GM18519 (cell line): ENCODE data around the gene DGAT2.

ENCODE experiments used
- ATAC-seq: cut with Tn5 transposase; IDR thresholded peaks from one replicate; pipeline ENCODE4 v1.9.1; 2021; ENCODE audit warnings: mild to moderate bottlenecking, moderate library complexity; ENCODE audit not compliant: unreplicated experiment, low FRiP score

The DGAT2 gene

DNA sequence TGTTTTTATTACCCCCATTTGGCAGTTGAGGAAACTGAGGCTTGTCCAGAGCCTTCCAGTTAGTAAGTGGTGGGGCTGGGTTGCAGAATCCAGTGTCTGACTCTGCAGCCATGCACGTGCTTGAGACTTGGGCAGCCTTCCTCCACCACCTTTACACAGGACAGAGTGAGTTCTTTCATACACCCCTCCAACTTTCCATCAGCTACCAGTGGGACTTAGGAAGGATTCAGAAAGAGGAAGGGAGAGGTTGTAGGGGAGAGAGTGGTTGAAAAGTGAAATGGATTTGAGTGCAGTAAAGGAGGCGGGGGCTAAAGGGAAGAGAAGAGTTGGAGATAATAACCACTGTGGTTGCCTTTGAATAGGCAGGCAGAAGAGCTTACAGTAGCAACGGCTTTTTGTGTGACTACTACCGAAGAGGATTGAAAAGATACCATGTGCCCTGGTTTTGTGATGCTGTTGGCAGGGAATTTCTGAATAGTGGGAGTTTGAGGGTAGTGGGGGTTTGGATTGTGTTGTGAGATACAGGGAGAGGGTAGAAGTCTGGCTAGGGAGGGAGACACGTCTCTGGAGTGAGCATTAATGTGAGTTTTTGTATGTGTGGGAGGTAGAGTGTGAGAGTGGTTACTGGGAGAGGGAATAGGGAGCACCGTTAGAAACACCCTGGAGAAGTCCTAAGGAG lies 48.1 kb downstream of the DGAT2 start:
- ATAC-seq: no peak

- ATAC-seq: no peak
Measured at GRCh38 chr11:75820645-75821044, 52.1 kb downstream of the DGAT2 start.

DNA sequence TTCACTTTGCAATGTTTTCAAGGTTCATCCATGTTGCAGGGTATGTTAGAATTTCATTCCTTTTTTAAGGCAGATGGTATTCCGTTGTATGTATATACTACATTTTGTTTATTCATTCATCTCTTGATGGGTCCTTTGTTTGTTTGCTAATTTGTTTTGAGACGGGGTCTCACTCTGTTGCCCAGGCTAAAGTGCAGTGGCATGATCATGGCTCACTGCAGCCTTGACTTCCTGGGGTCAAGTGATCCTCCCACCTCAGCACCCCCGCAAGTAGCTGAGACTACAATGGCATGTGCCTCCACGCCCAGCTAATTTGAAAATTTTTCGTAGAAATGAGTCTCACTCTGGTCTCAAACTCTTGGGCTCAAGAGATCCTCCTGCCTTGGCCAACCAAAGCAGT lies 52.6 kb downstream of the DGAT2 start:
- no peak for ATAC-seq

DNA sequence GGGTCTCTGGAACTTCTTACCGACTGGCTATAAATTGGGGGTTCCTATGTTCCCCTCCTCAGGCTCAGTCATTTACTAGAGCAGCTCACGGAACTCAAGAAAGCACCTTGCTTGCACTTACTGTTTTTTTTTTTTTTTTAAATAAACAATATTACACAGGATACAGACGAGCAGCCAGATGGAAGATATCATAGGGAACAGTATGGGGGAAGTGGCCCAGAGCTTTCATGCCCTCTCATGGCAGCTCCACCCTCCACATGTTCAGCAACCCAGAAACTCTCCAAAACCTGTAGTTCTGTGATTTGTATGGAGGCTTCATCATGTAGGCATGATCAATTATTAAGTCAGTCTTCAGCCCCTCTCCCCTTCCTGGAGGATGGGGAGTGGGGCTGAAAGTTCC lies 54.0 kb downstream of the DGAT2 start:
- ATAC-seq: no peak

DNA sequence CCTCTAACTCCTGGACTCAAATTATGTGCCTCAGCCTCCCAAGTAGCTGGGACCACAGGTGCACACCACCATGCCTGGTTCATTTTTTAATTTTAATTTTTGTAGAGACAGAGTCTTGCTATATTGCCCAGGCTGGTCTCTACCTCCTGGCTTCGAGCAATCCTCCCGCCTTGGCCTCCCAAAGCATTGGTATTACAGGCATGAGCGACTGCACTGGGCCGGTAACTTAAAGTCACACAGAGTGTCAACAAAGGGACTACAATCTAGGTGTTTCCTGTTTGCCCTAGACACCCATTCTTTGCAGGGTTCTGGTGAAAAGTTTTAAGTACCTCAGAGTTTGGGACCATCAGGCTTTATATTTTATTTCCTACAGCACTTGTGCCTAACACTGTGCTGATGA lies 54.8 kb downstream of the DGAT2 start:
- ATAC-seq: no peak

- ATAC-seq: no peak
Measured at GRCh38 chr11:75823946-75824345, 55.4 kb downstream of the DGAT2 start.

GRCh38 chr11:75826461-75827230 lies 58.1 kb downstream of the DGAT2 start:
- no peak for ATAC-seq

GRCh38 chr11:75827562-75827961 lies 59.0 kb downstream of the DGAT2 start:
- no peak for ATAC-seq

GRCh38 chr11:75831915-75832502 lies 63.4 kb downstream of the DGAT2 start:
- no peak for ATAC-seq

- no peak for ATAC-seq
Measured at GRCh38 chr11:75834728-75835127, 66.2 kb downstream of the DGAT2 start.

GRCh38 chr11:75836417-75836816 lies 67.8 kb downstream of the DGAT2 start:
- ATAC-seq: no peak

- ATAC-seq: no peak
Measured at GRCh38 chr11:75839851-75840250, 71.3 kb downstream of the DGAT2 start.

- ATAC-seq: no peak
Measured at GRCh38 chr11:75840522-75840921, 71.9 kb downstream of the DGAT2 start.

DNA sequence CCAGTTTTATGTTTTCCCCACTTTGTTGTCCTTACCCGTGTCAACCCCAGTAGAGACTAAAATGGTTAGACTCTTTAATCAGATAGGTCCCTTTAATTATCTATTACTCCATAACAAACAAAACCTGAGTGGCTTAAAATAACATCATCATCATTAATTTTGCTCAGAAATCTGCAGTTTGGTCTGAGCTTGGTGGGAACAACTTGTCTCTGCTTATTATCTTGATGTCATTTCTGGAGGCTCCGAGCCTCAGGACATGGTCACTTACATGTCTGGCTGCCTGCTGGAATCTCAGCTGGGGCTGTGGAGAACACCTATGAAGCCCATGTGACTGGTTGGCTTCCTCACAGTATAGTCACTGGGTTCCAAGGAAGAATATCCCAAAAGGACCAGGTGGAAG lies 73.2 kb downstream of the DGAT2 start:
- ATAC-seq: no peak

GRCh38 chr11:75845324-75845723 lies 76.7 kb downstream of the DGAT2 start:
- ATAC-seq: no peak

DNA sequence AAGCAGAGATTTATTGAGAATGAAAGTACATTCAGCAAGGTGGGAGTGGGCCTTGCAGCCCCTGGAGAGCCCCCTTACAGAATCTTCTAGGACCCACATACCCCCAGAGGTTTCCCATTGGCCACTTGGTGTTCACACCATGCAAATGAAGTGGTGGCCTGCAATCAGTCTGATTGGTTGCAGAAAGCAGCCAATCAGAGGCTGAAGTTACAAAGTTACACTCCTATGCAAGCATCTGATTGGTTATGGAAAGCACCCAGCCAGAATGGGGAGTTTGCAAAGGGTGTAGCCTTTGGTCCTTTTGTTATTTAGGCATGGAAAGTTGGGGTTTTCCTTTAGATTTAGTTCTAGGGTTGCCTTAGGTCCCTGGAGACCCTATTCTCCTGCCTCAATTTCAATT lies 81.3 kb downstream of the DGAT2 start:
- ATAC-seq: no peak

DNA sequence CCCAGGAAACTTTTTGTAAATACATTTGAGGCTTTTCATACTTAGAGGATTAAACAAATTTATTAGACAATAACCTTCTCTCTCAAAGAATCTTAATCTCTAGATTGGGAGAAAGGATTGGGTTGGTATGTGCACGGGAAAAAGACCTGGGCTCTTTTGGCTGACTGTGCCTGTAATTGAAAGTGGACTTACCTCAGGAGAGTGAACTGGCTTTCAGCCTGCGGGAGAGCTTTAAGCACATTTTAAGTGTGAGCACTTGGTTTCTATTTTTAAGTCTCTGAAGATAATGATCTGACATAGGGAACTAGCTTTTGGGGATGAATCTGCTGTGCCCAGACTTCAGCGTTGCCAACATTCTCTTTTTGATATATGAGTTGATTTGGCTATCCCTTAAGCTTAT lies 82.2 kb downstream of the DGAT2 start:
- no peak for ATAC-seq
